Natural killer cell (primary cell): ENCODE measurements around the gene TAF1B. TPM values are rescaled to one million over a fixed set of nuclear protein-coding genes. Genes with fewer than 3 reads are reported as not detected.

Experiments
- ATAC-seq, 3 donors: fragments of 150-1000 bp in 2 of 3; fragments of 200-7000 bp in 1 of 3; cut with Tn5 transposase; 1 replicate in 1 of 3; 2 replicates in 2 of 3; pipeline ENCODE4 v1.10.0; 2021; ENCODE audit warnings: mild to moderate bottlenecking in 2 of 3, moderate library complexity in 2 of 3
- DNase-seq, 2 donors: peaks; one replicate each; pipeline versions ENCODE4 v3.0.0 to v3.0.0-alpha.2; 2013 to 2021; ENCODE audit warnings: mixed read lengths in 1 of 2
- H3K27ac ChIP-seq: one replicate; pipeline ENCODE4 v1.5.1; 2013; ENCODE audit warnings: mild to moderate bottlenecking, low read length
- H3K27me3 ChIP-seq: one replicate; pipeline ENCODE4 v1.6.1; 2013; ENCODE audit warnings: low read length; ENCODE audit not compliant: control insufficient read depth, insufficient read depth
- H3K36me3 ChIP-seq: one replicate; pipeline ENCODE4 v1.6.1; 2013; ENCODE audit warnings: low read length; ENCODE audit not compliant: control insufficient read depth, insufficient read depth
- H3K4me1 ChIP-seq: one replicate; pipeline ENCODE4 v1.6.1; 2013; ENCODE audit warnings: low read length; ENCODE audit not compliant: control insufficient read depth, insufficient read depth
- H3K4me3 ChIP-seq: one replicate; pipeline ENCODE4 v1.5.1; 2013; ENCODE audit warnings: low read length
- H3K9me3 ChIP-seq: one replicate; pipeline ENCODE4 v1.6.1; 2013; ENCODE audit warnings: low read length; ENCODE audit not compliant: control insufficient read depth, insufficient read depth
- H3K27ac Mint-ChIP-seq, 2 donors: one replicate each; pipeline ENCODE4 v1.8.0; 2022; ENCODE audit warnings: mild to moderate bottlenecking in 2 of 2, mixed read lengths in 2 of 2, moderate library complexity in 1 of 2
- H3K27me3 Mint-ChIP-seq, 2 donors: one replicate each; pipeline ENCODE4 v1.8.0; 2022; ENCODE audit warnings: low read depth in 2 of 2, mixed read lengths in 2 of 2
- H3K36me3 Mint-ChIP-seq: one replicate; pipeline ENCODE4 v1.8.0; 2022; ENCODE audit warnings: mixed read lengths
- H3K4me1 Mint-ChIP-seq, 2 donors: one replicate each; pipeline ENCODE4 v1.8.0; 2022; ENCODE audit warnings: mixed read lengths in 2 of 2
- H3K4me3 Mint-ChIP-seq: one replicate; pipeline ENCODE4 v1.8.0; 2022; ENCODE audit warnings: mild to moderate bottlenecking, moderate library complexity, mixed read lengths
- H3K9me3 Mint-ChIP-seq, 2 donors: one replicate each; pipeline ENCODE4 v1.8.0; 2022; ENCODE audit warnings: mixed read lengths in 2 of 2
- WGBS: methylation state at CpG from one replicate; pipeline ENCODE4 v1.1.7; 2013; ENCODE audit warnings: missing lambda C conversion rate; ENCODE audit not compliant: insufficient coverage; 5-methylcytosine and 5-hydroxymethylcytosine counted together
- intact Hi-C: fragments of 100-400 bp; cut with micrococcal nuclease; formaldehyde crosslinking; loops from one replicate; pipeline ENCODE4 v1.14.2; 2022
- total RNA-seq, 4 donors: library from RNA; stranded (reverse); fragments of 120-200 nt in 1 of 4; gene quantifications; one replicate each; pipeline versions ENCODE4 v1.2.3 to v1.2.4, GENCODE V29; 2013 to 2022
- TF ChIP-seq, protein P1 (sequence below): fragments of 200-600 bp; IDR thresholded peaks from one replicate; pipeline ENCODE4 v1.8.0; 2022; ENCODE audit warnings: antibody characterized with exemption

TAF1B gene
- total RNA-seq, 3 donors from 2014 or later (not counting 1 experiment from before 2014, with no cell fraction given) = 24.8 to 40.8 (median 26.8) TPM

DNA sequence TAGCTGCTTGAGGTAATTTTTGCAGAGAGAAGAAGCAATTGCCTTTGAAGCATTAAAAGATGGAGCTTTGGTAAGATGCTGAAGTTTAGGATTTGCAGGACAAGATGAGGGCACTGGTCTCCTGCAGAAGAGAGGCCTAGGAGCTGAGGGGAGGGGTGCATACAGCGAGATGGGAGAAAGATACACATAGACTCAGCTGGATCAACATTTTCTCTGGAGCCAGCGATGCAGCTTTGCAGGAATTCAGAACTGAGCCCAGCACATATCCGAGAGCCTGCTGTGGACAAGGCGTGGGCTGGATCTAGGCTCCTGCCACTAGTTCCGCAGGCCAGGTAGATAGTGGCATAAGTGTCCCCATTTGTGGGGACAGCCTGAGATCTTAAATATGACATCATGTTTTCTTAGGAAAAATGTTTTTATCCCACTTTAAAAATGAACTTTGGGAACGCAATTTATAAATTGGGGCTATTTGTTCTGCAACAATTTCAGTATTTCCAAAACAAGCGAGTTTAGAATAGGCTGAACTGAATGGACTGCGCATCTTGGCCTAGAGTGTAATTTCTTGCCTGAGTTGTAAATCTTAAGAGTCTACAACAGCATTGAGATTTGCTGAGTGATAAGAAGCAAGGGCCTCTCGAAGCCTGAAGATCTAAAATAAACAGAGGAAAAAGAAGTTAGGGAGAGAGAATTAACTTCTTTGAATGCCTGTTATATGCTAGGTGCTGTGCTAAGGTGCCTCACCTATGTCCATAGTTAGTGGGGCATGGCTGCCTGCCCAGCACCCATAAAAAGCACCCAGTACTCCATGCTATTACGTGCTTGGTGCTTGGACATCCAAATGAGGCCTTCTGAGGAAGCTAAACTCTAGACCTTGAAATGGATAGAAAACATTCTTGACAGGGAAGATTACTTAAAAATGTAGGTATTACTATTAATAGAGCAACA, 125.6 kb downstream of the TAF1B start:
- 93% methylated on average over 9 of the region's 10 CpGs for WGBS
- Mint-ChIP-seq H3K9me3 (no peaks in the 10 kb centered on the region), H3K4me1 (peaks cover 13 to 17% of the 10 kb centered on the region in 2 donors), H3K36me3 (no peaks in the 10 kb centered on the region), H3K4me3 (no peak overlapping the region), H3K27me3 (no peaks in the 10 kb centered on the region), H3K27ac (no peak overlapping the region)
- no peak for DNase-seq
- H3K4me3 ChIP-seq = no peak overlapping the region
- H3K4me1 ChIP-seq = peaks cover 14% of the 10 kb centered on the region
- H3K9me3 ChIP-seq = no peaks in the 10 kb centered on the region
- no peak overlapping the region for H3K27ac ChIP-seq
- no peak for ATAC-seq
- intact Hi-C loops = no loop called here
- H3K27me3 ChIP-seq = no peaks in the 10 kb centered on the region
- H3K36me3 ChIP-seq = no peaks in the 10 kb centered on the region
- TF ChIP-seq, protein P1, sequence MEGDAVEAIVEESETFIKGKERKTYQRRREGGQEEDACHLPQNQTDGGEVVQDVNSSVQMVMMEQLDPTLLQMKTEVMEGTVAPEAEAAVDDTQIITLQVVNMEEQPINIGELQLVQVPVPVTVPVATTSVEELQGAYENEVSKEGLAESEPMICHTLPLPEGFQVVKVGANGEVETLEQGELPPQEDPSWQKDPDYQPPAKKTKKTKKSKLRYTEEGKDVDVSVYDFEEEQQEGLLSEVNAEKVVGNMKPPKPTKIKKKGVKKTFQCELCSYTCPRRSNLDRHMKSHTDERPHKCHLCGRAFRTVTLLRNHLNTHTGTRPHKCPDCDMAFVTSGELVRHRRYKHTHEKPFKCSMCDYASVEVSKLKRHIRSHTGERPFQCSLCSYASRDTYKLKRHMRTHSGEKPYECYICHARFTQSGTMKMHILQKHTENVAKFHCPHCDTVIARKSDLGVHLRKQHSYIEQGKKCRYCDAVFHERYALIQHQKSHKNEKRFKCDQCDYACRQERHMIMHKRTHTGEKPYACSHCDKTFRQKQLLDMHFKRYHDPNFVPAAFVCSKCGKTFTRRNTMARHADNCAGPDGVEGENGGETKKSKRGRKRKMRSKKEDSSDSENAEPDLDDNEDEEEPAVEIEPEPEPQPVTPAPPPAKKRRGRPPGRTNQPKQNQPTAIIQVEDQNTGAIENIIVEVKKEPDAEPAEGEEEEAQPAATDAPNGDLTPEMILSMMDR = no peak

DNA sequence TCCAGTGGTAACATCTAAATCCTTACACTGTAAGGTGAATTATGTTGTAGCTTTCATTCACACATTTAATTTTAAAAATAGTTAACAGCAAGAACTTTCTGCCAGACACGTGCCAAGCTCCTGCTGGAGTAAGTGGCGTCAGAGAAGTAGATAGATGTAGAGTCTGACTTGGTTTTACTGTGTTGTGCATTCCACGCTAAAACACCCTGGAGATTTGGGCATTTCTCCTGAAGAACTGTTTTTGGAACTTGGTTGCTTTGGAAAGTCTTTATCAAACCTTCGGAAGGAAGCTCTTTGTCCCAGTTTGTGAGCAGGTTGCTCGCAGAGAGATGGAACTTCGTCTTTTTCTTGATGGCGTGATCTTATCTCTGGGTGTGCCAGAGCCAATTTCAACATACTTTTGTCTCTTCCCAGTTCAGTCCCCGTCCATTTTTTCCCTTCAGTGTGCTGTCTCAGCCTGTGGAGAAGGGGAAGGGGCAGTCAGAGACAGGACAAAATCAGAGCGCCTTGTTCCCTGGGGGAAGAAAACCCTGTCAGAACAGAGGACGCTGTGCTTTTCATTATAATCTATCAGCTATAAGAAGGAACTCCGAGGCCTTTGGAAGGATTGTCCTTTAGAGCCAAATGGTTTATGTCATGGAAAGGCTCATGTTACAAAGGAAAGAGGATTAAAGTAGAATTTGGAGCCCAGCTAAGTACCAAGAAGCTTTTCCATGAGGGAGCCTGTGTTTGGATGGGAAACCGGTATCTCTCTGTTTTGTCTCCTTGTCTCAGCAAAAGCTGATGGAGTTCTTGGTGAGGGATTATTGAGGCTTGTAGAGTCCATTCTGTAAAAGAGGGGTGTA, 127.1 kb downstream of the TAF1B start:
- Histone ChIP-seq H3K27me3 (no peaks in the 10 kb centered on the region), H3K36me3 (no peaks in the 10 kb centered on the region), H3K9me3 (no peaks in the 10 kb centered on the region), H3K4me3 (no peak overlapping the region), H3K4me1 (peaks cover 10% of the 10 kb centered on the region), H3K27ac (no peak overlapping the region)
- ATAC-seq = no peak
- Mint-ChIP-seq H3K4me3 (no peak overlapping the region), H3K4me1 (peaks cover 7 to 9% of the 10 kb centered on the region in 2 donors), H3K27me3 (no peaks in the 10 kb centered on the region), H3K36me3 (no peaks in the 10 kb centered on the region), H3K9me3 (no peaks in the 10 kb centered on the region), H3K27ac (no peak overlapping the region)
- intact Hi-C loops = no loop called here
- 95% methylated on average over 11 of the region's 12 CpGs for WGBS
- DNase-seq = no peak
- TF ChIP-seq, protein P1 = no peak

DNA sequence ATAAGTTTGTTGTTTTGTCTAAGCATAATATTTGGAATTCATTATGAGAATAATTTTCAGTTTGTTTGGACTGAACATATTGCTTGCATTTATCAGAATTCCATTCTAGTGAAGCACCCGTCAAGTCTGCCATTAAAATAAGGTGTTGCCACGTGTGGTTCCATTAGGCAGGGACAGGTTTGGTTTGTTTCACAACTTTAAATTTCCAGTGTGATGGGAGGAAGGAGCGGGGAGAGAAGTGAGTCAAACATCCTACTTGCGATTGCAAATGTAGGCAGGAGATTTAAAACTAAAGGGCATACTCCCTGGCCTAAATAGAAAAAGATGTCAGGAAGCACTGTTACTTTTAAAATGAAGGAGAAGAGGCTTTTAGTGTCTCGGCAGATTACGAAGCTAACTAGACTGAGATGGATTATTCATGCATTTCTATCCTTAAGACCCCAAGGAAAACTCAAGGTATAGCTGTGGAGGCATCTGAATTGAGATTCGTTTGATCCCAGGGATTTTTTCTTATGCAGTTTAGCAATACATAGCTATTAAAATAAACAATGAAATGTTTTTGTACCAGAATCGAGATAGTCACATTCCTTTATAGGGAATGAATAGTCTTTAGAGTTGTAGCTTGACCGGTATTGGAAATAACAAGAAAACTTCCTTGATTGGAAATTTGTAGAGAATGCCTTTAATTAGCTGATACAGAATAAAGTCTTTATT, 128.0 kb downstream of the TAF1B start:
- no peaks in the 10 kb centered on the region for H3K36me3 Mint-ChIP-seq
- H3K9me3 Mint-ChIP-seq = no peaks in the 10 kb centered on the region
- 93% methylated on average over 8 of the region's 9 CpGs for WGBS
- H3K27ac Mint-ChIP-seq = no peak overlapping the region
- intact Hi-C loops = no loop called here
- peaks cover 0 to 4% of the 10 kb centered on the region in 2 donors for H3K4me1 Mint-ChIP-seq
- Histone ChIP-seq H3K36me3 (no peaks in the 10 kb centered on the region), H3K27ac (no peak overlapping the region), H3K9me3 (no peaks in the 10 kb centered on the region), H3K4me1 (peaks cover 4% of the 10 kb centered on the region), H3K27me3 (no peaks in the 10 kb centered on the region), H3K4me3 (no peak overlapping the region)
- TF ChIP-seq, protein P1 = no peak
- H3K27me3 Mint-ChIP-seq = no peaks in the 10 kb centered on the region
- ATAC-seq (no peak), DNase-seq (no peak)
- no peak overlapping the region for H3K4me3 Mint-ChIP-seq
